Body of pancreas (tissue), 4 donors: ENCODE results near the gene LPIN3.

ENCODE experiments used
- CTCF ChIP-seq, 7 experiments: fragments of 450-650 bp in 4 of 7; fragments of 200-600 bp in 3 of 7; sonication (generic) in 3 of 7; IDR thresholded peaks; one replicate each; pipeline ENCODE4 v1.5.1; 2016 to 2019; ENCODE audit warnings: antibody characterized with exemption in 7 of 7
- POLR2A ChIP-seq, 3 donors: fragments of 450-650 bp; IDR thresholded peaks; one replicate each; pipeline ENCODE4 v1.6.1; 2016; ENCODE audit warnings: antibody characterized with exemption in 3 of 3, mild to moderate bottlenecking in 2 of 3

GRCh38 chr20:41353530-41353929 is 12.9 kb downstream of the LPIN3 start:
- TF ChIP-seq CTCF (IDR thresholded peaks at IDR 0.05) (no peak), POLR2A (IDR thresholded peaks at IDR 0.05) (no peak)
